Neuronal stem cell (in vitro differentiated cells): ENCODE data around the gene MAGEH1.
A peak's percentile ranks its signal among the peaks of the same experiment; 100 is the strongest.

Experiments used
- DNase-seq: peaks from one replicate; pipeline ENCODE4 v3.0.0-alpha.2; 2013; ENCODE audit warnings: low spot score
- H2AFZ ChIP-seq: one replicate; pipeline ENCODE4 v1.6.1; 2013; ENCODE audit warnings: mild to moderate bottlenecking, low read length, inconsistent platforms
- H2AK5ac ChIP-seq: 2 replicates; pipeline ENCODE4 v1.6.1; 2013; ENCODE audit warnings: low read depth, mild to moderate bottlenecking, inconsistent platforms, low read length, moderate library complexity, mixed read lengths
- H2BK120ac ChIP-seq: 2 replicates; pipeline ENCODE4 v1.6.1; 2013; ENCODE audit warnings: low read depth, mild to moderate bottlenecking, inconsistent platforms, low read length, moderate library complexity, mixed read lengths
- H2BK12ac ChIP-seq: one replicate; pipeline ENCODE4 v1.6.1; 2013; ENCODE audit warnings: low read length, inconsistent platforms
- H2BK15ac ChIP-seq: 2 replicates; pipeline ENCODE4 v1.6.1; 2013; ENCODE audit warnings: mild to moderate bottlenecking, low read length, inconsistent platforms, mixed read lengths
- H2BK5ac ChIP-seq: one replicate; pipeline ENCODE4 v1.6.1; 2013; ENCODE audit warnings: inconsistent platforms, mild to moderate bottlenecking, low read length, moderate library complexity
- H3K14ac ChIP-seq: one replicate; pipeline ENCODE4 v1.6.1; 2013; ENCODE audit warnings: low read length, inconsistent platforms
- H3K18ac ChIP-seq: 2 replicates; pipeline ENCODE4 v1.6.1; 2013; ENCODE audit warnings: low read length, inconsistent platforms
- H3K23ac ChIP-seq: 2 replicates; pipeline ENCODE4 v1.6.1; 2013; ENCODE audit warnings: low read depth, mild to moderate bottlenecking, mixed read lengths, low read length, inconsistent platforms; ENCODE audit not compliant: poor library complexity
- H3K27ac ChIP-seq: replicated peaks from 3 replicates; pipeline ENCODE4 v1.5.1; 2013; ENCODE audit warnings: low read length, inconsistent platforms
- H3K27me3 ChIP-seq, 3 experiments: 2 replicates each; pipeline ENCODE4 v1.6.1; 2013; ENCODE audit warnings: low read length in 3 of 3, mild to moderate bottlenecking in 2 of 3, inconsistent platforms in 1 of 3, low read depth in 1 of 3, mixed read lengths in 1 of 3, moderate library complexity in 1 of 3; ENCODE audit not compliant: control insufficient read depth in 3 of 3, insufficient read depth in 3 of 3
- H3K36me3 ChIP-seq, 2 donors: replicated peaks in 1 of 2; 2 replicates each; pipeline ENCODE4 v1.6.1; 2013; ENCODE audit warnings: low read length in 2 of 2; ENCODE audit not compliant: control insufficient read depth in 2 of 2, insufficient read depth in 2 of 2
- H3K4ac ChIP-seq: 2 replicates; pipeline ENCODE4 v1.6.1; 2013; ENCODE audit warnings: inconsistent platforms, mild to moderate bottlenecking, low read length, moderate library complexity
- H3K4me1 ChIP-seq, 2 donors: 1 replicate in 1 of 2; 2 replicates in 1 of 2; pipeline ENCODE4 v1.6.1; 2013; ENCODE audit warnings: low read length in 2 of 2, low read depth in 1 of 2; ENCODE audit not compliant: control insufficient read depth in 2 of 2, insufficient read depth in 1 of 2
- H3K4me2 ChIP-seq: one replicate; pipeline ENCODE4 v1.6.1; 2013; ENCODE audit warnings: mild to moderate bottlenecking, low read length, inconsistent platforms; ENCODE audit not compliant: insufficient read depth, poor library complexity, severe bottlenecking
- H3K4me3 ChIP-seq, 2 donors: 2 replicates each; pipeline ENCODE4 v1.5.1; 2013; ENCODE audit warnings: low read length in 2 of 2, mild to moderate bottlenecking in 2 of 2, inconsistent platforms in 1 of 2, moderate library complexity in 1 of 2
- H3K79me1 ChIP-seq: one replicate; pipeline ENCODE4 v1.6.1; 2013; ENCODE audit warnings: low read depth, mild to moderate bottlenecking, inconsistent platforms, low read length, moderate library complexity
- H3K9ac ChIP-seq: one replicate; pipeline ENCODE4 v1.6.1; 2013; ENCODE audit warnings: mild to moderate bottlenecking, low read depth, low read length, inconsistent platforms; ENCODE audit not compliant: poor library complexity
- H3K9me3 ChIP-seq, 2 donors: replicated peaks in 1 of 2; 2 replicates each; pipeline versions ENCODE3 to v1.6.1; 2013; ENCODE audit warnings: low read length in 2 of 2, mild to moderate bottlenecking in 2 of 2, inconsistent platforms in 1 of 2, low read depth in 1 of 2, mixed read lengths in 1 of 2, moderate library complexity in 1 of 2; ENCODE audit not compliant: control insufficient read depth in 2 of 2, insufficient read depth in 1 of 2
- H4K8ac ChIP-seq: one replicate; pipeline ENCODE4 v1.6.1; 2013; ENCODE audit warnings: low read depth, mild to moderate bottlenecking, inconsistent platforms, low read length, moderate library complexity
- H4K91ac ChIP-seq: one replicate; pipeline ENCODE4 v1.6.1; 2013; ENCODE audit warnings: low read length, low read depth, mild to moderate bottlenecking, inconsistent platforms; ENCODE audit not compliant: poor library complexity
- WGBS, 2 donors: extraction: QIAGEN DNeasy Blood & Tissue Kit; methylation state at CpG; one replicate each; pipeline ENCODE4 v1.1.7; 2013; ENCODE audit warnings: missing lambda C conversion rate in 2 of 2, mixed read lengths in 1 of 2; ENCODE audit not compliant: insufficient read length in 2 of 2, insufficient replicate concordance in 1 of 2; ENCODE audit errors: extremely low coverage in 2 of 2; 5-methylcytosine and 5-hydroxymethylcytosine counted together

Gene MAGEH1

GRCh38 chrX:55486736-55487135 lies 34.8 kb downstream of the MAGEH1 start:
- Histone ChIP-seq H2BK15ac (no peak overlapping the region), H3K27me3 (no peaks in the 10 kb centered on the region)
- no CpG with 5 or more reads among the region's 3 CpGs for WGBS, 2 donors

GRCh38 chrX:55487143-55487542 lies 35.2 kb downstream of the MAGEH1 start:
- H3K18ac ChIP-seq: no peak overlapping the region

More at GRCh38 chrX:55486736-55487135, 34.8 kb downstream of the MAGEH1 start:
- no peak overlapping the region for H3K9ac ChIP-seq
- no peak overlapping the region for H3K4me3 ChIP-seq
- H3K4me2 ChIP-seq: no peak overlapping the region
- no peak overlapping the region for H2BK5ac ChIP-seq
- no peak overlapping the region for H2BK12ac ChIP-seq
- H3K18ac ChIP-seq: no peak overlapping the region
- H4K8ac ChIP-seq: no peak overlapping the region
- no peaks in the 10 kb centered on the region for H3K79me1 ChIP-seq
- H3K27ac ChIP-seq: no peak overlapping the region
- DNase-seq: no peak
- no peak overlapping the region for H2BK120ac ChIP-seq
- H3K14ac ChIP-seq: no peak overlapping the region
- H3K23ac ChIP-seq: no peak overlapping the region
- no peak overlapping the region for H4K91ac ChIP-seq
- no peak overlapping the region for H3K4ac ChIP-seq
- no peaks in the 10 kb centered on the region for H3K9me3 ChIP-seq
- peaks cover 0 to 3% of the 10 kb centered on the region in 2 donors for H3K4me1 ChIP-seq
- H2AK5ac ChIP-seq: no peak overlapping the region
- H3K36me3 ChIP-seq: peaks cover 0 to 4% of the 10 kb centered on the region in 2 donors
- H2AFZ ChIP-seq: no peak overlapping the region

GRCh38 chrX:55488006-55488592 lies 36.2 kb downstream of the MAGEH1 start:
- Histone ChIP-seq H3K79me1 (no peaks in the 10 kb centered on the region), H2BK15ac (no peak overlapping the region), H3K4me1 (peaks cover 0 to 3% of the 10 kb centered on the region in 2 donors), H3K9ac (peak overlapping the region; percentile 44), H2BK120ac (no peak overlapping the region), H4K91ac (no peak overlapping the region), H3K27me3 (no peaks in the 10 kb centered on the region), H3K18ac (no peak overlapping the region), H3K36me3 (peaks cover 0 to 4% of the 10 kb centered on the region in 2 donors), H2AK5ac (no peak overlapping the region), H3K27ac (no peak overlapping the region), H3K9me3 (no peaks in the 10 kb centered on the region), H2BK5ac (no peak overlapping the region), H4K8ac (no peak overlapping the region), H3K23ac (no peak overlapping the region), H2AFZ (no peak overlapping the region), H3K14ac (no peak overlapping the region), H2BK12ac (no peak overlapping the region), H3K4me3 (peak overlapping the region in 1 of 2 donors; percentile 75), H3K4ac (no peak overlapping the region), H3K4me2 (peak overlapping the region; percentile 18)
- DNase-seq: peak; percentile 0
- WGBS, 2 donors: no CpG with 5 or more reads among the region's 23 CpGs

More at GRCh38 chrX:55487143-55487542, 35.2 kb downstream of the MAGEH1 start:
- H2BK5ac ChIP-seq: no peak overlapping the region
- H4K91ac ChIP-seq: no peak overlapping the region
- no peak overlapping the region for H2AFZ ChIP-seq
- H3K4ac ChIP-seq: no peak overlapping the region
- no peak overlapping the region for H3K27ac ChIP-seq
- no peak for DNase-seq
- no CpG with 5 or more reads among the region's 2 CpGs for WGBS, 2 donors
- H3K9me3 ChIP-seq: no peaks in the 10 kb centered on the region
- H2AK5ac ChIP-seq: no peak overlapping the region
- no peak overlapping the region for H3K23ac ChIP-seq
- H3K14ac ChIP-seq: no peak overlapping the region
- no peak overlapping the region for H4K8ac ChIP-seq
- H3K4me3 ChIP-seq: no peak overlapping the region
- no peaks in the 10 kb centered on the region for H3K79me1 ChIP-seq
- peaks cover 0 to 3% of the 10 kb centered on the region in 2 donors for H3K4me1 ChIP-seq
- H2BK120ac ChIP-seq: no peak overlapping the region
- no peak overlapping the region for H3K9ac ChIP-seq
- H3K27me3 ChIP-seq: no peaks in the 10 kb centered on the region
- H3K36me3 ChIP-seq: peaks cover 0 to 4% of the 10 kb centered on the region in 2 donors
- H2BK15ac ChIP-seq: no peak overlapping the region
- no peak overlapping the region for H2BK12ac ChIP-seq
- H3K4me2 ChIP-seq: no peak overlapping the region

- H3K4me2 ChIP-seq: peak overlapping the region; percentile 62
- H4K8ac ChIP-seq: no peak overlapping the region
- no peaks in the 10 kb centered on the region for H3K9me3 ChIP-seq
- peak overlapping the region; percentile 20 for H3K23ac ChIP-seq
- peak overlapping the region; percentile 86 for H3K27ac ChIP-seq
- peaks cover 0 to 4% of the 10 kb centered on the region in 2 donors for H3K36me3 ChIP-seq
- DNase-seq: peak; percentile 41
- H3K27me3 ChIP-seq: no peaks in the 10 kb centered on the region
- H2AFZ ChIP-seq: no peak overlapping the region
- H3K4me1 ChIP-seq: peaks cover 0 to 3% of the 10 kb centered on the region in 2 donors
- no peak overlapping the region for H2BK15ac ChIP-seq
- peak overlapping the region; percentile 89 for H3K18ac ChIP-seq
- no peak overlapping the region for H2BK120ac ChIP-seq
- WGBS, 2 donors: no CpG with 5 or more reads among the region's 54 CpGs
- no peak overlapping the region for H2AK5ac ChIP-seq
- no peak overlapping the region for H2BK12ac ChIP-seq
- no peak overlapping the region for H4K91ac ChIP-seq
- peak overlapping the region; percentile 77 for H3K9ac ChIP-seq
- peak overlapping the region; percentile 82 for H2BK5ac ChIP-seq
- no peak overlapping the region for H3K4ac ChIP-seq
- no peak overlapping the region for H3K14ac ChIP-seq
- no peaks in the 10 kb centered on the region for H3K79me1 ChIP-seq
- H3K4me3 ChIP-seq: peak overlapping the region in 1 of 2 donors; percentile 80
Observed at GRCh38 chrX:55488593-55489313, 36.8 kb downstream of the MAGEH1 start.
